Femur (tissue), 1 donor: ENCODE measurements around the gene FUT7.
"Not testable (repeated sequence)": the region's sequence is repeated elsewhere in the genome, so short reads cannot be mapped to it uniquely, and the experiment has no call there.

Source experiments
- DNase-seq: peaks from one replicate; pipeline ENCODE4 v3.0.0-alpha.2; 2017

The FUT7 gene

DNA sequence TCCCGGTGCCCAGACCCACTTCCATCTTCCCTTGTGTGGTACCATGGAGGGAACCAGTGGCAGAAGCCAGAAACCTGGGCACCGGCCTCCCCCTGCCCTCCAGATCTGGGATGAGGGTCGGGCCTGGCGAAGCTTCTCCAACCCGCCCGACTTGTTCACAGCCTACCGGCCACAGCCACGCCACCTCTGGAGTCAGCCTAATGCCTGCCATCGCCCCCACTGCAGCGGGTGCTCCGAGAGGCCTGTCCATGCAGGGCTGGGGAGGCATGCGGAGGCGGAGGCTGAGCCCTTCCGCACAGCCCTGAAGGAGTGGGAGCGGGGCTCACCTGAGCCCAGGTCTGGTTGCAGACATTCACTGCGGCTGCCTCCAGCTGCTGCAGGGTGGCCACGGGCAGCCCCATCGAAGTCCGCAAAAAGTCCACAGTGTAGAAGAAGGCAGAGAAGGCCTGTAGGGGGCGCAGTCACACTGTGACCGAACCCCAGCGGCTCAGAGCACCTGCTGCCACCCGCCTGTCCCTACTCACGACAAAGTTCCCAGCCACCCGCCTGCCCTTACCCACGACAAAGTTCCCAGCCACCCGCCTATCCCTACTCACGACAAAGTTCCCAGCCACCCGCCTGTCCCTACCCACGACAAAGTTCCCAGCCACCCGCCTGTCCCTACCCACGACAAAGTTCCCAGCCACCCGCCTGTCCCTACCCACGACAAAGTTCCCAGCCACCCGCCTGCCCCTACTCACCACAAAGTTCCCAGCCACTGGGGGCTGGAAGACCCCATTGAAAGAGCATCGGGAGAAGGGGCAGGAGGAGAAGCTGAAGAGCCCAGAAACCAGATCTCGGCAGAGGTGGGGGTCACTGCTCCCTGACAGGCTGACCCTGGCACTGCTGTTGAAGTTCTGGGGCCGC, 17.9 kb upstream of the FUT7 start:
- DNase-seq, result peak; percentile 75

- DNase-seq, result no peak
Measured at GRCh38 chr9:137048655-137049543, 17.0 kb upstream of the FUT7 start.

DNA sequence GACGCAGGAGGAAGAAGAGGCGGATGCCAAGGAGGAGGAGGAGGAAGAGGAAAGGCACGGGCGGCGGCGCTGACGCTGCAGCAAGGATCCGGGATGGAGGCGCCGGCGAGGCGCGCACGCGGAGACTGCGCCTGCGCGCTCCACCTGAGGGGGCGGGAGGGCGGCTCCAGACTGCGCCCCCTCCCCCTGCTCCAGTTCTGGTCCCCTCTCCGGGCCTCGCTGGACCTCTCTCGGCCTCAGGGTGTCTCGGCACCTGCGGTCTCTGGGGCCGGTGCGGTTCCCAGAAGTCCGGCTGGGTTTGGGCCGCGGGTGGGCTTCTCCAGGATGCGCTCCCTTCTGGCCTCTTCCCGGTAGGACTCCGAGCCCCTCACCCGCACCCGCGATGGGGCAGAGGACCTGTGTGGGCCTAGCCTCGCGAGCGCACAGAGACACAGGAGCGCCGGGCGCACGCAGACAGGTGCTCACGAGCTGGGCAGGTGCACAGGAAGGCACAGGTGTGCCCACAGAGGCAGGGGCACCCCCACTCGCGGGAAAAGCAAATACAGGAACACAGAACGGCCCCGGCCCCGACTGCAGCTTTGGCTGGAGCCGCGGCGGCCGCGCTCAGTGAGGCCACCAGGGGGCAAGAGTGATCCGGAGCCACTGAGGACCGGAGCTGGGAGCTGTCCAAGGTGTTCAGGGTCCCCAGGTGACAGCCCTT, 14.3 kb upstream of the FUT7 start, which contains the start of gene NPDC1:
TSS of gene NPDC1 (minus strand) at position 90 of the 700 bp plus-strand sequence. CDS start 188 bp downstream, outside the sequence.
- DNase-seq, result peak; percentile 87

- no peak for DNase-seq
Measured at GRCh38 chr9:137045294-137046087, 13.6 kb upstream of the FUT7 start.

GRCh38 chr9:137044502-137045177, 12.8 kb upstream of the FUT7 start:
- no peak for DNase-seq

DNA sequence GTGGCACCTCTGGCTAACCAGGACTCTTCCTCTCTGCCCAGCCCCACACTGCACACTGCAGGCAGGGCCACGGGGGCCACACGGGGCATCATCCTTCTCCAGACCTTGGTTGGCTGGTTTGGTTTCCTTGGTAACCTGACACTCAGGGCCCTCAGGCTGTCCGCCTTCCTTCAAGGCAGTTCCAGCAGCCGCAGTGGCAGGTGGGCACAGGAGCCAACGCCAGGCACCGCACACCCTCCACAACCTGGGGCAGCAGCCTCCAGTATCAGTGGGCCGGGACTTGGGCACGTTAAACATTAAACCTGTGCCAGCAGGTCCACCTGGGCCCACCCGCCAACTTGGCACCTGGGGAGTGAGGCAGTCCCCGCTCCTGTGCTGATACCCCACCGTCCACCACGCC, 12.1 kb upstream of the FUT7 start:
- DNase-seq, result no peak

- DNase-seq, result no peak
Measured at GRCh38 chr9:137042751-137043727, 11.2 kb upstream of the FUT7 start.

GRCh38 chr9:137041124-137041523, 9.2 kb upstream of the FUT7 start:
- no peak for DNase-seq

GRCh38 chr9:137040568-137040967, 8.7 kb upstream of the FUT7 start:
- no peak for DNase-seq

DNA sequence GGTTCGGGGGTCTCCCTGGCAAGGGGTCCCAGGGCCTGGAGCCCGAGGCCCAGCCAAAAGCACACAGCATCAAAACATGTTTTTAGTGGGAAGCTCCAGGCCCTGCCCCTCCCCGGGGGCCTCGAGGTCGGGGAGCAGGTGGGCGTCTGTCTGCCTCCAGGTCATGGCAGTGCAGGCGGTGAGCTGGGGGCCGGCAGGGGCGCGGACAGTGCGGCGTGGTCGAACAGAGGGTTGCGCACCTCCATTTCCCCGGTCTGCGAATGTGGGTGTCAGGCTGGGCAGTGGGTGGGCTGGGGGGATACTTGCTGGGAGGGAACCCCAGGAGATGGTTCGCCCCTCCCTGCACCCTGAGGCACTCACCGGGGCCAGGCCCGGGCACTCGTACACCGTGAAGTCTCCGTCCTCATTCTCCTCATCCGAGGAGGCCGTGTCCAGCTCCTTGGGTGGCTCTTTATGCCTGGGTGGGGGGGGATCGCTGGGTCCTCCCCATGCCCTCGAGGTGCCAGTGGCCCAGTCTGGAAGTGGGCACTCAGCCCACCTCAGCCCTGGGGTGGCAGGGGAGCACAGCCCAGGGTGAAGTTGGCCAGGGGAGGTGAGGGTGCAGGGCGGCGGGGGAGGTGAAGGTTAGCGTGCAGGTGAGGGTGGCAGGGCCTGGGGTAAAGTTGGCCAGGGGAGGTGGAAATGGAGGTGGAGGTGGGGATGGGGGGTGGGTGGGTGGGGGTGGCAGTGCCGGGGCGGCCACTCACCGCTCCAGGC, 7.9 kb upstream of the FUT7 start:
- no peak for DNase-seq

DNA sequence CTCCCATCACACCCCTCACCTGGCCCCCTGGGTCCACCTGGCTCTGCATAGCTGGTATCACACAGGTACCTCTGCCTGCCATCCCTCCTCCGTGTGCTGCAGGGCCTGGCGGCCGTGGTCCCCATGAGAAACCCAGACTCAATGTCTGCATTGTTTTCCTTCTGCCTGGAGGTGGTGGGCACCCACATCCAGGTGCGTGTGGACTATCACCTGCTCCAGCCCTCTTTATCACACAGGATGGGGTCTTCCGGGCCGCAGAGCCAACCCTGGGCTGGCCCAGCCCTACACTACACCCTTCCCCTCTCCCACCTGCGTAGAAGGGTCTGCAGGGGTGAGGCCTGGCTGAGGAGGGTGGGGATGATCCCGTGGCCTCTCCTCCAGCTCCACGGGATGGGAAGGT, 7.0 kb upstream of the FUT7 start:
- no peak for DNase-seq

DNA sequence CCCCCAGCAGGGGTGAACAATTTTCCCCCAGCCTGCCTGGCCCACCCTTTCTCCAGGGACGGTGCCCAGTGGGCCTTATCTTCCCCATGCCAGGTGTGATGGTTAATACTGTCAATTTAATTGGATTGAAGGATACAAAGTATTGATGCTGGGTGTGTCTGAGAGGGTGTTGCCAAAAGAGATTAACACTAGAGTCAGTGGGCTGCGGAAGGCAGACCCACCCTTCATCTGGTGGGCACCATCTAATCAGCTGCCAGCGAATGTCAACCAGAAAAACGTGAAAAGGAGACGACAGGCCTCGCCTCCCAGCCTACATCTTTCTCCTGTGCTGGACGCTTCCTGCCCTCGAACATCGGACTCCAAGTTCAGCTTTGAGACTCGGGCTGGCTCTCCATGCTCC, 5.6 kb upstream of the FUT7 start:
- no peak for DNase-seq

- DNase-seq, result no peak
Measured at GRCh38 chr9:137037035-137037434, 5.1 kb upstream of the FUT7 start.

GRCh38 chr9:137035937-137036336, 4.0 kb upstream of the FUT7 start:
- DNase-seq, result no peak

DNA sequence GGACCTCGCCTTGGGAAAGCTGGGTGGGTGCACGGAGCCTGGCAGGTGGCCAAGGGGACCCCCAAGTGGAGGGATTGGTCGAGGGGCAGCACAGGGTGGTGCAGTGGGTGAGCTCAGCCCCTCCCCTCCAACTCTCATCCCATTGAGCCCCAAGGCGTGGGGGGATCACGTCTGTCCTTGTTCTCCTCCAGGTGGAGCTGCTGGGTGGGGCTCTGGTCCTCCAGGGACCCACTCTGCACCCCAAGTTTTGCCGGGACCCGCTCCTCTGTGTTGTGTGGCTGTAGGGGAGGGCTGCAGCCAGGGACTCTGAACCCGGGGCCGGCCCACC, 3.6 kb upstream of the FUT7 start:
- DNase-seq, result no peak

- DNase-seq, result peak; percentile 91
Measured at GRCh38 chr9:137034709-137035506, 3.0 kb upstream of the FUT7 start.

GRCh38 chr9:137034039-137034708, 2.3 kb upstream of the FUT7 start:
- DNase-seq, result no peak

- DNase-seq, result not testable (repeated sequence)
Measured at GRCh38 chr9:137033481-137033880, 1.6 kb upstream of the FUT7 start.
